ENCODE data around the gene PPFIBP1. TPM values are rescaled to one million over a fixed set of nuclear protein-coding genes. Genes with fewer than 3 reads are reported as not detected.

The PPFIBP1 gene
- total RNA-seq (2021; ENCODE audit: unreplicated experiment) (88.6 TPM), Bru-seq, nascent RNA (percentile 88 among the genes with signal in this experiment), BruChase-seq, experiment 1, labeled RNA remaining after a 2-hour chase (percentile 79 among the genes with signal in this experiment), BruChase-seq, experiment 2, labeled RNA remaining after a 6-hour chase (percentile 85 among the genes with signal in this experiment)
- polyA plus RNA-seq (2012; ENCODE audit: insufficient read length), result 36.9 TPM
- long read RNA-seq, transcript PPFIBP1-215 (28 exons, 3,208 nt), result major isoform, 10 of 144 reads
- long read RNA-seq, partial matches to known transcripts, result 27 of 144 reads
- long read RNA-seq, other reads (novel, unspliced or antisense), result 105 of 144 reads

- peaks cover 13% of the 10 kb centered on the region for H3K4me1 ChIP-seq (ENCODE audit: control insufficient read depth, insufficient read depth, low read length)
- TSS peak; percentile 97 for BruUV-seq (replicated peaks)
- TF ChIP-seq CTCF (IDR thresholded peaks at IDR 0.05), result peak; percentile 53
- 0 out of 4 replicates have a peak, but pooled peaks of 1 of the 2 experiments have one; percentile 31 for TF ChIP-seq REST (IDR thresholded peaks at IDR 0.05; ENCODE audit: insufficient read depth in 1 of 2, low read depth in 2 of 2, low read length in 1 of 2)
- no peak for TF ChIP-seq TCF7L2 (IDR thresholded peaks at IDR 0.05; ENCODE audit: low read depth, low read length)
- peak; percentile 84 for TF ChIP-seq POLR2AphosphoS5 (IDR thresholded peaks at IDR 0.05; ENCODE audit: low read depth, low read length)
- TF ChIP-seq SIN3A (IDR thresholded peaks at IDR 0.05; ENCODE audit: borderline replicate concordance, insufficient read depth, low read depth, low read length), result peak; percentile 66; the same call in 1 of the 2 replicates
- CTCF ChIA-PET, result interaction anchor here (0.7 to 1.4 kb wide), 3 partner anchors 21 to 91 kb away, joined by 3 to 14 read pairs (median 3); no protein-coding TSS in a partner anchor
- in situ Hi-C loops (cut with HindIII; ENCODE audit: low pct_unique_long_range_greater_than_20kb, low sequenced_read_pairs), result no loop called here
- H3K9me3 ChIP-seq (ENCODE audit: control insufficient read depth, insufficient read depth, low read depth, low read length), result no peaks in the 10 kb centered on the region
- POLR2A ChIA-PET, result interaction anchor here (0.6 to 1.0 kb wide), 2 partner anchors 10 to 38 kb away, joined by 3 to 5 read pairs; no protein-coding TSS in a partner anchor
- DNase-seq (ENCODE audit: low read depth, low spot score), result peak; percentile 99
- no peaks in the 10 kb centered on the region for H3K27me3 ChIP-seq (ENCODE audit: control insufficient read depth, insufficient read depth, low read length)
- ATAC-seq, result peak; percentile 98
- no peaks in the 10 kb centered on the region for H3K36me3 ChIP-seq (ENCODE audit: control insufficient read depth, insufficient read depth, low read length)
- peak within 1 kb of the TSS; percentile 93 for H3K27ac ChIP-seq (ENCODE audit: low read length)
- H3K4me3 ChIP-seq (ENCODE audit: low read depth in 2 of 2, low read length in 2 of 2), result peak within 1 kb of the TSS; percentile 68 to 87
- intact Hi-C loops (cut with micrococcal nuclease; ENCODE audit: unreplicated experiment), result loop anchor here (2.0 kb wide), 1 partner anchor 29 kb away; no protein-coding TSS in a partner anchor
Measured at GRCh38 chr12:27523642-27524493, at the start of gene PPFIBP1. Gene PPFIBP1, plus strand, starts transcription at chr12:27524206. Its CDS starts 109,191 bp downstream, at chr12:27633397.

DNA sequence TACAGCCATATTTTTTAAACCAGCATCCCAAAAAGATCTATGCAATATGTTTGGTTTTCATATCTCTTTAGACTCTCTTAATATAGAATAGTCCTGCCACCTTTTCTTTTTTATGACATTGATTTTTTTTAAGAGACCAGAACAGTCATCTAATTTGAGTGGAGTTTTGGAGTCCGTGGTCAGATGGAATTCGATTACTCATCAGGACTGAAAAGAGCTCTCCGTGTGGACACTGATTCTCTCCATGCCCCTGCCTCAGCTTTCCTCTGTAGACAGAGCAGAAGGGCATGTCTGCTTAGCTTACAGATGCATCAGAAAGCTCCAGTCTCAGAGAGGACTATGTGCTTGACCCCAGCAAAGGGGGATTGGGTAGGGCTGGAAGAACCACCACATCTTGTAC, 49.7 kb upstream of the PPFIBP1 start:
- in situ Hi-C loops (cut with HindIII; ENCODE audit: low pct_unique_long_range_greater_than_20kb, low sequenced_read_pairs) (no loop called here), intact Hi-C loops (cut with micrococcal nuclease; ENCODE audit: unreplicated experiment) (no loop called here)
- ChIA-PET POLR2A (no interaction called here), CTCF (no interaction called here)
- peaks cover 11% of the 10 kb centered on the region; the same call in 1 of the 2 replicates for H3K9me3 ChIP-seq (ENCODE audit: control insufficient read depth, insufficient read depth, low read depth, low read length)
- no peaks in the 10 kb centered on the region for H3K36me3 ChIP-seq (ENCODE audit: control insufficient read depth, insufficient read depth, low read length)
- no peaks in the 10 kb centered on the region for H3K4me1 ChIP-seq (ENCODE audit: control insufficient read depth, insufficient read depth, low read length)
- TF ChIP-seq CTCF (IDR thresholded peaks at IDR 0.05) (no peak), POLR2AphosphoS5 (IDR thresholded peaks at IDR 0.05; ENCODE audit: low read depth, low read length) (no peak), REST (IDR thresholded peaks at IDR 0.05; ENCODE audit: insufficient read depth in 1 of 2, low read depth in 2 of 2, low read length in 1 of 2) (no peak), TCF7L2 (IDR thresholded peaks at IDR 0.05; ENCODE audit: low read depth, low read length) (no peak), SIN3A (IDR thresholded peaks at IDR 0.05; ENCODE audit: borderline replicate concordance, insufficient read depth, low read depth, low read length) (no peak)
- H3K27ac ChIP-seq (ENCODE audit: low read length), result no peak overlapping the region
- no TSS peak for BruUV-seq (replicated peaks)
- ATAC-seq (no peak), DNase-seq (ENCODE audit: low read depth, low spot score) (no peak)
- H3K27me3 ChIP-seq (ENCODE audit: control insufficient read depth, insufficient read depth, low read length), result no peaks in the 10 kb centered on the region
- H3K4me3 ChIP-seq (ENCODE audit: low read depth in 2 of 2, low read length in 2 of 2), result no peak overlapping the region
